Activated CD4-positive, alpha-beta T cell treated with anti-CD3 and anti-CD28 coated beads, Interleukin-2, amount 50 U/mL, for 24 hours (primary cell): ENCODE results near the gene SH2D1A.

Source experiments
- DNase-seq, 2 donors: peaks; one replicate each; pipeline ENCODE4 v3.0.0-alpha.2; 2020; ENCODE audit warnings: low read depth in 1 of 2, low spot score in 1 of 2

SH2D1A gene

DNA sequence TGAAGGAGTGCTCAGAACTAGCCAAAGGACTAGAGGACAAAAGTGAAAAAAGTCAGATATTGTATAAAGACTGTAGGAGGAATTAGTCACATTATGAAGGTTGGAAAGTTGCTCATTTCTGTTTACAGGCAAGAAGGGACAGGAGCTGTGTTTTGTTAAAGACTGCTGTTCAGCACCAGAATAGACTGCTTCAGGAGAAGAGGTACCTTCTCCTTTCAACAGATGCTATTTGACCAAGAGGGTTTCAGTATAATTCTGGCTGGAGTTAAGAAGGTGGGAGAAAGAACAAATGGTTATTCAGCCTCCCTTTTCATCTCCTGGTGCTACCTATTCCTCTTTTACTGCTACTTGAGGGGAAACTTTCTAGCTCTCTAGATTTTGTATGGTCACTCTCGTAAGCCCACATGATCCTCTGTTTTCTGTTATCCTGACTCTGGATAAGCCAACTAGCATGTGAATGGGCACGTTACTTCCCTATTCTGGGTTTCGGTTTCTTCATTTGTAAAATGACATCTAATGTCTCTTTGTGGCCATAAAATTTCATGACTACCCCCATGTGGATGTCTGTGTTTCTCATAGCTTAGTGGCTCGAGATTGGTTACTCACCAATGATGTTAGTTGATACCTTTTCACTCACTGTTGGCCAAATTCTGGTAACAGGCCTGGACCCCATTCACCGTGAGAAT lies 68.9 kb downstream of the SH2D1A start:
- no peak for DNase-seq

- no peak for DNase-seq
These were observed 75.7 kb downstream of the SH2D1A start for GRCh38 chrX:124421898-124422655.
